Panc1 (cell line): ENCODE measurements around the gene PBX2. TPM values are rescaled to one million over a fixed set of nuclear protein-coding genes. Genes with fewer than 3 reads are reported as not detected.

Experiments
- ATAC-seq: fragments of 200-7000 bp; cut with Tn5 transposase; 2 replicates; pipeline ENCODE4 v1.9.1; 2020; ENCODE audit warnings: mild to moderate bottlenecking, moderate library complexity
- BruUV-seq: library from RNA; stranded (reverse); fragments of 400-500 nt; replicated peaks from 2 replicates; lab custom pipeline; 2021; lab: Mats Ljungman, UMichigan
- CTCF ChIA-PET: fragments of 300-600 bp; sonication (Branson Sonifier 250); formaldehyde crosslinking; loops from one replicate; lab custom pipeline; 2022; ENCODE audit warnings: antibody characterized with exemption; lab: Charles Lee
- POLR2A ChIA-PET: fragments of 300-600 bp; sonication (Branson Sonifier 250); formaldehyde crosslinking; loops from one replicate; lab custom pipeline; 2022; ENCODE audit warnings: antibody characterized with exemption; lab: Charles Lee
- DNase-seq: peaks from one replicate; pipeline ENCODE4 v3.0.0-alpha.2; 2010; ENCODE audit warnings: low read depth, low spot score
- H3K27ac ChIP-seq: 2 replicates; pipeline ENCODE4 v1.5.1; 2011; ENCODE audit warnings: mild to moderate bottlenecking, low read length, inconsistent platforms
- H3K27me3 ChIP-seq: fragments of 200-500 bp; sonication (Bioruptor generic); 2 replicates; pipeline ENCODE4 v1.6.0; 2014; ENCODE audit warnings: low read length, inconsistent platforms; ENCODE audit not compliant: control insufficient read depth, insufficient read depth
- H3K36me3 ChIP-seq: fragments of 200-500 bp; sonication (Bioruptor generic); 2 replicates; pipeline ENCODE4 v1.5.1; 2014; ENCODE audit warnings: inconsistent platforms, mild to moderate bottlenecking, low read length, moderate library complexity; ENCODE audit not compliant: control insufficient read depth, insufficient read depth
- H3K4me1 ChIP-seq: 2 replicates; pipeline ENCODE4 v1.5.1; 2011; ENCODE audit warnings: inconsistent platforms, mild to moderate bottlenecking, low read length, moderate library complexity; ENCODE audit not compliant: control insufficient read depth, insufficient read depth
- H3K4me3 ChIP-seq, 2 experiments: 2 replicates each; pipeline ENCODE4 v1.5.1; 2011 to 2012; ENCODE audit warnings: low read depth in 2 of 2, low read length in 2 of 2, mild to moderate bottlenecking in 2 of 2, inconsistent platforms in 1 of 2, moderate library complexity in 1 of 2
- H3K9me3 ChIP-seq: fragments of 200-500 bp; sonication (Bioruptor generic); 2 replicates; pipeline ENCODE4 v1.5.1; 2014; ENCODE audit warnings: low read depth, mild to moderate bottlenecking, inconsistent platforms, low read length, moderate library complexity; ENCODE audit not compliant: control insufficient read depth, insufficient read depth
- CTCF ChIP-seq: fragments of 450-650 bp; IDR thresholded peaks from 2 replicates; pipeline ENCODE4 v1.5.1; 2017; ENCODE audit warnings: mild to moderate bottlenecking
- POLR2AphosphoS5 ChIP-seq: IDR thresholded peaks from 2 replicates; pipeline ENCODE4 v1.6.1; 2012; ENCODE audit warnings: mild to moderate bottlenecking, low read depth, low read length, moderate library complexity
- REST ChIP-seq, 2 experiments: IDR thresholded peaks; 2 replicates each; pipeline ENCODE4 v1.6.1; 2011 to 2012; ENCODE audit warnings: low read depth in 2 of 2, control low read depth in 1 of 2, low read length in 1 of 2, mild to moderate bottlenecking in 1 of 2, moderate library complexity in 1 of 2; ENCODE audit not compliant: insufficient read depth in 1 of 2
- SIN3A ChIP-seq: IDR thresholded peaks from 2 replicates; pipeline ENCODE4 v1.6.1; 2012; ENCODE audit warnings: low read depth, mild to moderate bottlenecking, low read length, moderate library complexity, borderline replicate concordance; ENCODE audit not compliant: insufficient read depth
- TCF7L2 ChIP-seq: IDR thresholded peaks from 2 replicates; pipeline ENCODE4 v1.6.1; 2011; ENCODE audit warnings: mild to moderate bottlenecking, low read depth, low read length, inconsistent platforms
- in situ Hi-C: cut with HindIII; loops from 2 replicates; pipeline ENCODE4 v1.10.0; 2016; ENCODE audit warnings: low sequenced_read_pairs, low pct_unique_long_range_greater_than_20kb
- intact Hi-C: fragments of 100-400 bp; cut with micrococcal nuclease; formaldehyde crosslinking; loops from one replicate; pipeline ENCODE4 v1.10.0; 2022; ENCODE audit not compliant: unreplicated experiment
- total RNA-seq: library from RNA; stranded (reverse); gene quantifications from one replicate; pipeline ENCODE4 v1.2.1, GENCODE V29; 2021; ENCODE audit not compliant: unreplicated experiment

PBX2 gene
- total RNA-seq, 1 experiment from 2014 or later, result 76.2 TPM

- BruUV-seq, result no TSS peak
- POLR2A ChIA-PET, result interaction anchor here (0.7 kb wide), 1 partner anchor 15 kb away, joined by 4 read pairs; no protein-coding TSS in a partner anchor
- H3K36me3 ChIP-seq, result no peaks in the 10 kb centered on the region; the same call in 1 of the 2 replicates
- CTCF ChIA-PET, result no interaction called here
- peaks cover 9% of the 10 kb centered on the region for H3K4me1 ChIP-seq
- no peaks in the 10 kb centered on the region for H3K27me3 ChIP-seq
- no peak for TF ChIP-seq POLR2AphosphoS5
- no peak for TF ChIP-seq REST (IDR thresholded peaks at IDR 0.05; ENCODE audit: insufficient read depth in 1 of 2, low read depth in 2 of 2, low read length in 1 of 2)
- no peak for ATAC-seq
- no peak overlapping the region for H3K4me3 ChIP-seq
- DNase-seq, result no peak
- intact Hi-C loops (no loop called here), in situ Hi-C loops (no loop called here)
- H3K9me3 ChIP-seq, result no peaks in the 10 kb centered on the region
- no peak overlapping the region for H3K27ac ChIP-seq
These were observed 31.9 kb downstream of the PBX2 start for GRCh38 chr6:32158052-32158451.

- ATAC-seq (no peak), DNase-seq (no peak)
- Histone ChIP-seq H3K9me3 (no peaks in the 10 kb centered on the region), H3K4me1 (peaks cover 20% of the 10 kb centered on the region), H3K27me3 (no peaks in the 10 kb centered on the region), H3K27ac (no peak overlapping the region), H3K36me3 (no peaks in the 10 kb centered on the region; the same call in 1 of the 2 replicates), H3K4me3 (no peak overlapping the region)
- in situ Hi-C loops (no loop called here), intact Hi-C loops (no loop called here)
- ChIA-PET CTCF (no interaction called here), POLR2A (no interaction called here)
- BruUV-seq, result no TSS peak
- TF ChIP-seq SIN3A, result no peak
- no peak for TF ChIP-seq POLR2AphosphoS5
- no peak for TF ChIP-seq TCF7L2
- TF ChIP-seq CTCF, result no peak
- no peak for TF ChIP-seq REST (IDR thresholded peaks at IDR 0.05; ENCODE audit: insufficient read depth in 1 of 2, low read depth in 2 of 2, low read length in 1 of 2)
These were observed 33.1 kb downstream of the PBX2 start for GRCh38 chr6:32156891-32157290.
